Measurements from ENCODE around the gene SAMD11. TPM values are rescaled to one million over a fixed set of nuclear protein-coding genes. Genes with fewer than 3 reads are reported as not detected.

The SAMD11 gene
- total and polyA plus RNA-seq, 8 donors: 7.1 to 61.5 (median 28.0) TPM

- ATAC-seq (no peak), DNase-seq (no peak)
- no peaks in the 10 kb centered on the region for H3K36me3 ChIP-seq
- intact Hi-C loops (cut with DNase I): no loop called here
- peaks cover 10 to 23% of the 10 kb centered on the region in 2 donors for H3K4me1 ChIP-seq
- no peak overlapping the region for H3K27ac ChIP-seq
- TF ChIP-seq CTCF (IDR thresholded peaks at IDR 0.05): no peak
- peaks cover 0 to 95% of the 10 kb centered on the region in 2 donors for H3K27me3 ChIP-seq
- H3K4me3 ChIP-seq: no peak overlapping the region
- no peaks in the 10 kb centered on the region for H3K9me3 ChIP-seq
Observed at GRCh38 chr1:903305-903704, 20.4 kb upstream of the SAMD11 start.

- no peak for TF ChIP-seq CTCF (IDR thresholded peaks at IDR 0.05)
- H3K9me3 ChIP-seq: no peaks in the 10 kb centered on the region
- H3K27ac ChIP-seq: no peak overlapping the region
- no peaks in the 10 kb centered on the region for H3K36me3 ChIP-seq
- peak in 2 of 4 donors; percentile 33 to 68 for DNase-seq
- no peak for ATAC-seq
- intact Hi-C loops (cut with DNase I): no loop called here
- H3K27me3 ChIP-seq: peaks cover 0 to 90% of the 10 kb centered on the region in 2 donors
- peak overlapping the region; percentile 28 to 43 for H3K4me3 ChIP-seq
- H3K4me1 ChIP-seq: peaks cover 10 to 23% of the 10 kb centered on the region in 2 donors
Observed at GRCh38 chr1:903721-904271, 19.9 kb upstream of the SAMD11 start.

GRCh38 chr1:904310-904950 lies 19.3 kb upstream of the SAMD11 start:
- DNase-seq (peak; percentile 78 to 97 (median 86)), ATAC-seq (peak; percentile 90)
- TF ChIP-seq CTCF (IDR thresholded peaks at IDR 0.05): peak; percentile 88 to 98
- intact Hi-C loops (cut with DNase I): no loop called here
- Histone ChIP-seq H3K9me3 (no peaks in the 10 kb centered on the region), H3K27ac (no peak overlapping the region), H3K4me1 (peaks cover 10 to 23% of the 10 kb centered on the region in 2 donors), H3K4me3 (peak overlapping the region; percentile 28 to 43), H3K36me3 (no peaks in the 10 kb centered on the region), H3K27me3 (peaks cover 0 to 83% of the 10 kb centered on the region in 2 donors)

GRCh38 chr1:905071-905749 lies 18.5 kb upstream of the SAMD11 start:
- ATAC-seq (peak; percentile 25), DNase-seq (peak; percentile 47 to 81 (median 65))
- intact Hi-C loops (cut with DNase I): no loop called here
- Histone ChIP-seq H3K27ac (no peak overlapping the region), H3K27me3 (peaks cover 3 to 83% of the 10 kb centered on the region in 2 donors), H3K36me3 (no peaks in the 10 kb centered on the region), H3K9me3 (no peaks in the 10 kb centered on the region), H3K4me3 (peak overlapping the region; percentile 28 to 43), H3K4me1 (peaks cover 10 to 23% of the 10 kb centered on the region in 2 donors)
- no peak for TF ChIP-seq CTCF (IDR thresholded peaks at IDR 0.05)

Data from left lung (tissue), 10 donors.